Naive thymus-derived CD4-positive, alpha-beta T cell (primary cell): ENCODE measurements around the gene LY9. TPM values are rescaled to one million over a fixed set of nuclear protein-coding genes. Genes with fewer than 3 reads are reported as not detected.

Experiments
- ATAC-seq: fragments of 150-1000 bp; cut with Tn5 transposase; 2 replicates; pipeline ENCODE4 v1.10.0; 2021; ENCODE audit warnings: mild to moderate bottlenecking, moderate library complexity
- CTCF ChIA-PET: fragments of 350-600 bp; sonication (Branson Sonifier 250); formaldehyde crosslinking; loops from one replicate; lab custom pipeline; 2021; ENCODE audit warnings: antibody characterized with exemption; lab: Charles Lee
- POLR2A ChIA-PET: fragments of 350-600 bp; sonication (Branson Sonifier 250); formaldehyde crosslinking; loops from one replicate; lab custom pipeline; 2021; ENCODE audit warnings: antibody characterized with exemption, inconsistent platforms; lab: Charles Lee
- DNase-seq, 9 donors: peaks; one replicate each; pipeline versions ENCODE4 v3.0.0 to v3.0.0-alpha.2; 2020 to 2022; ENCODE audit warnings: mixed read lengths in 1 of 9
- H3K27ac ChIP-seq: one replicate; pipeline ENCODE4 v1.7.0; 2013; ENCODE audit warnings: mild to moderate bottlenecking, low read depth, low read length, moderate library complexity
- H3K27me3 ChIP-seq, 2 donors: one replicate each; pipeline ENCODE4 v1.7.0; 2013; ENCODE audit warnings: low read length in 2 of 2, mild to moderate bottlenecking in 2 of 2, moderate library complexity in 2 of 2; ENCODE audit not compliant: control insufficient read depth in 2 of 2, insufficient read depth in 2 of 2
- H3K36me3 ChIP-seq, 3 experiments: 1 replicate in 2 of 3; 2 replicates in 1 of 3; pipeline ENCODE4 v1.7.0; 2013; ENCODE audit warnings: low read length in 3 of 3, mild to moderate bottlenecking in 3 of 3, moderate library complexity in 1 of 3; ENCODE audit not compliant: insufficient read depth in 3 of 3, control insufficient read depth in 2 of 3
- H3K4me1 ChIP-seq, 2 donors: one replicate each; pipeline ENCODE4 v1.7.0; 2013; ENCODE audit warnings: low read length in 2 of 2, mild to moderate bottlenecking in 2 of 2, moderate library complexity in 1 of 2; ENCODE audit not compliant: control insufficient read depth in 2 of 2, insufficient read depth in 2 of 2
- H3K4me3 ChIP-seq: 2 replicates; pipeline ENCODE4 v1.7.0; 2013; ENCODE audit warnings: mild to moderate bottlenecking, low read length
- H3K9me3 ChIP-seq, 3 experiments: 1 replicate in 2 of 3; 2 replicates in 1 of 3; pipeline ENCODE4 v1.7.0; 2013; ENCODE audit warnings: low read length in 3 of 3; ENCODE audit not compliant: control insufficient read depth in 2 of 3
- H3K27ac Mint-ChIP-seq, 9 donors: one replicate each; pipeline ENCODE4 v1.8.0; 2020 to 2022; ENCODE audit warnings: mixed read lengths in 9 of 9, mild to moderate bottlenecking in 8 of 9, moderate library complexity in 5 of 9, inconsistent platforms in 2 of 9
- H3K27me3 Mint-ChIP-seq, 5 donors: one replicate each; pipeline ENCODE4 v1.8.0; 2021 to 2022; ENCODE audit warnings: mixed read lengths in 5 of 5, mild to moderate bottlenecking in 1 of 5
- H3K36me3 Mint-ChIP-seq, 5 donors: one replicate each; pipeline ENCODE4 v1.8.0; 2020 to 2022; ENCODE audit warnings: mixed read lengths in 5 of 5, mild to moderate bottlenecking in 3 of 5, inconsistent platforms in 1 of 5
- H3K4me1 Mint-ChIP-seq, 7 donors: one replicate each; pipeline ENCODE4 v1.8.0; 2020 to 2022; ENCODE audit warnings: mixed read lengths in 7 of 7, mild to moderate bottlenecking in 3 of 7, inconsistent platforms in 1 of 7
- H3K4me3 Mint-ChIP-seq, 10 donors: one replicate each; pipeline ENCODE4 v1.8.0; 2020 to 2022; ENCODE audit warnings: mild to moderate bottlenecking in 10 of 10, mixed read lengths in 10 of 10, moderate library complexity in 6 of 10, inconsistent platforms in 2 of 10
- H3K9me3 Mint-ChIP-seq, 11 donors: one replicate each; pipeline ENCODE4 v1.8.0; 2020 to 2022; ENCODE audit warnings: mixed read lengths in 11 of 11, mild to moderate bottlenecking in 4 of 11, inconsistent platforms in 1 of 11, moderate library complexity in 1 of 11
- intact Hi-C, 2 donors: fragments of 100-400 bp; cut with micrococcal nuclease; formaldehyde crosslinking; loops; one replicate each; pipeline ENCODE4 v1.15.1; 2023
- polyA plus RNA-seq, 2 donors: library from polyadenylated mRNA; unstranded; fragments of 300-500 nt; fragmentation: Illumina TruSeq; gene quantifications; one replicate each; pipeline ENCODE4 v1.2.3, GENCODE V29; 2021
- total RNA-seq, 6 experiments: library from RNA in 5 of 6; stranded (reverse) in 5 of 6; gene quantifications; 1 replicate in 5 of 6; 2 replicates in 1 of 6; pipeline ENCODE4 v1.2.3 and lab custom pipeline; 2021 to 2026

LY9 gene
- total and polyA plus RNA-seq, 7 experiments from 2014 or later, result 5.6 to 225 (median 140) TPM

- Histone ChIP-seq H3K27ac (peak overlapping the region; percentile 56), H3K36me3 (no peaks in the 10 kb centered on the region), H3K4me1 (peaks cover 16% of the 10 kb centered on the region in 2 donors), H3K9me3 (no peaks in the 10 kb centered on the region), H3K4me3 (peak overlapping the region; percentile 48), H3K27me3 (no peaks in the 10 kb centered on the region)
- intact Hi-C loops, result loop anchor here (1.0 to 2.0 kb wide), 9 partner anchors 23 to 339 kb away; no protein-coding TSS in a partner anchor
- H3K36me3 Mint-ChIP-seq, result peaks cover 0 to 5% (median 0%) of the 10 kb centered on the region in 5 donors
- DNase-seq (peak in 5 of 9 donors; percentile 13 to 44 (median 26)), ATAC-seq (peak; percentile 56)
- peaks cover 0 to 2% (median 0%) of the 10 kb centered on the region in 11 donors for H3K9me3 Mint-ChIP-seq
- H3K27ac Mint-ChIP-seq, result peak overlapping the region; percentile 89 to 99 (median 96)
- ChIA-PET POLR2A (interaction anchor here (0.6 to 2.5 kb wide), 12 partner anchors 15 to 251 kb away, joined by 3 to 16 read pairs (median 6); partner anchors contain the start of genes CD48 and LY9), CTCF (interaction anchor here (0.6 to 7.2 kb wide), 34 partner anchors 8 to 312 kb away, joined by 3 to 104 read pairs (median 6); partner anchors contain the start of genes CD48 and LY9)
- H3K27me3 Mint-ChIP-seq, result no peaks in the 10 kb centered on the region
- peak overlapping the region; percentile 61 to 94 (median 82) for H3K4me3 Mint-ChIP-seq
- peaks cover 19 to 25% (median 21%) of the 10 kb centered on the region in 7 donors for H3K4me1 Mint-ChIP-seq
Observed at GRCh38 chr1:160767395-160768294, 28.3 kb upstream of the LY9 start.

DNA sequence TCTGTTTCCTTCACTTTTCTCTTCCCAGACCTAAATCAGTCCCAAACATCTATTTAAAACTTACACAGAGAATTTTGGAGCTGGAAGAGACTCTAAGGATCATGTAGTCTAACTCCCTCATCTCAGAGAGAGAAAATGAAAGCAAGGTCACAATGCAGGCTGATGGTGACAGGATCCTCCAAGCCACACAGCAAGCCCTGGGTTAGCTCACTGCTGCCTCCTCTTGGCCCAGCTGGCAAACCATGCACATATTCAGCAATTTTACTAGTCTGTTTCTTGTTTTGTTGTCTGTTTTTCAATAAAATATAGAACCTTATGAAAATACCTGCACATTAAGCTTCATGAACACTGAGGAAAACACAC, 27.7 kb upstream of the LY9 start:
- Histone ChIP-seq H3K9me3 (no peaks in the 10 kb centered on the region), H3K27ac (peak overlapping the region; percentile 56), H3K4me3 (peak overlapping the region; percentile 48), H3K4me1 (peaks cover 16% of the 10 kb centered on the region in 2 donors), H3K27me3 (no peaks in the 10 kb centered on the region), H3K36me3 (no peaks in the 10 kb centered on the region)
- peak overlapping the region; percentile 89 to 99 (median 96) for H3K27ac Mint-ChIP-seq
- CTCF ChIA-PET, result interaction anchor here (0.6 to 7.2 kb wide), 35 partner anchors 8 to 186 kb away, joined by 3 to 104 read pairs (median 6); partner anchors contain the start of genes CD48, ITLN2 and LY9
- no peaks in the 10 kb centered on the region for H3K27me3 Mint-ChIP-seq
- peaks cover 0 to 5% (median 0%) of the 10 kb centered on the region in 5 donors for H3K36me3 Mint-ChIP-seq
- DNase-seq (peak; percentile 66 to 89 (median 82)), ATAC-seq (peak; percentile 98)
- H3K9me3 Mint-ChIP-seq, result peaks cover 0 to 2% (median 0%) of the 10 kb centered on the region in 11 donors
- H3K4me1 Mint-ChIP-seq, result peaks cover 19 to 29% (median 21%) of the 10 kb centered on the region in 7 donors
- POLR2A ChIA-PET, result interaction anchor here (0.6 to 2.5 kb wide), 13 partner anchors 14 to 250 kb away, joined by 3 to 16 read pairs (median 4); partner anchors contain the start of genes CD48 and LY9
- intact Hi-C loops, result loop anchor here (1.0 to 2.0 kb wide), 8 partner anchors 42 to 340 kb away; no protein-coding TSS in a partner anchor
- H3K4me3 Mint-ChIP-seq, result peak overlapping the region; percentile 61 to 94 (median 82)

DNA sequence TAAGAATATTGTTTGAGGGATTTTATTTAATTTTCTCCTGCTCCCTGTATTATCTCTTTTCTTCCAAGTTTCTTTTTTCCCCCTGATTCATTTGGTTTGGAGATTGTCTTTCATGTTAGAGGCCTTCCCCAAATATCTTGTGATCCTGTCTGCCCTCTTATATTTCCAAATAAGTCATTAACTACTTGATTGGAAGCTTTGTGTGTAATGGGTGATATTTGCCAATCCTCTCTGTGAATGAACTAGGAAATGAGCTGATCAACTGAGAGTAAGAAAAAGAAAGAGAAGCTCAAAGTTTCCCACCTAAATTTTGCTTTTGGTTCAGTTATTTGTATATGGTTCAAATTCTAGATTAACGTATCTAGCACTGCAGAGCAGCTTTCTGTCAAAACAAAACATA, 23.6 kb upstream of the LY9 start:
- H3K4me1 Mint-ChIP-seq, result peaks cover 18 to 39% (median 21%) of the 10 kb centered on the region in 7 donors
- POLR2A ChIA-PET, result interaction anchor here (0.7 to 1.0 kb wide), 2 partner anchors 31 to 46 kb away, joined by 3 to 4 read pairs; no protein-coding TSS in a partner anchor
- H3K36me3 ChIP-seq, result no peaks in the 10 kb centered on the region
- peaks cover 0 to 2% (median 0%) of the 10 kb centered on the region in 11 donors for H3K9me3 Mint-ChIP-seq
- H3K27ac Mint-ChIP-seq, result no peak overlapping the region
- H3K27me3 Mint-ChIP-seq, result no peaks in the 10 kb centered on the region
- no peak overlapping the region for H3K4me3 Mint-ChIP-seq
- no peak overlapping the region for H3K4me3 ChIP-seq
- H3K9me3 ChIP-seq, result no peaks in the 10 kb centered on the region
- ATAC-seq (no peak), DNase-seq (no peak)
- H3K27ac ChIP-seq, result no peak overlapping the region
- H3K36me3 Mint-ChIP-seq, result peaks cover 0 to 3% (median 0%) of the 10 kb centered on the region in 5 donors
- H3K4me1 ChIP-seq, result peaks cover 9% of the 10 kb centered on the region in 2 donors
- intact Hi-C loops, result no loop called here
- CTCF ChIA-PET, result interaction anchor here (0.6 to 2.2 kb wide), 5 partner anchors 27 to 237 kb away, joined by 3 to 8 read pairs (median 4); no protein-coding TSS in a partner anchor
- H3K27me3 ChIP-seq, result no peaks in the 10 kb centered on the region

GRCh38 chr1:160773093-160773492, 22.9 kb upstream of the LY9 start:
- ChIA-PET CTCF (interaction anchor here (1.6 to 2.2 kb wide), 2 partner anchors 26 to 48 kb away, joined by 6 to 8 read pairs; no protein-coding TSS in a partner anchor), POLR2A (interaction anchor here (1.0 to 1.5 kb wide), 2 partner anchors 23 to 47 kb away, joined by 3 to 5 read pairs; partner anchors contain the start of gene LY9)
- peaks cover 0 to 2% (median 0%) of the 10 kb centered on the region in 11 donors for H3K9me3 Mint-ChIP-seq
- ATAC-seq (no peak), DNase-seq (no peak)
- Histone ChIP-seq H3K9me3 (no peaks in the 10 kb centered on the region), H3K36me3 (no peaks in the 10 kb centered on the region), H3K27ac (no peak overlapping the region), H3K27me3 (no peaks in the 10 kb centered on the region), H3K4me1 (peaks cover under 1 to 1% of the 10 kb centered on the region in 2 donors), H3K4me3 (no peak overlapping the region)
- H3K27ac Mint-ChIP-seq, result peak overlapping the region in 1 of 9 donors; percentile 11
- peaks cover 11 to 36% (median 17%) of the 10 kb centered on the region in 7 donors for H3K4me1 Mint-ChIP-seq
- H3K27me3 Mint-ChIP-seq, result no peaks in the 10 kb centered on the region
- no peak overlapping the region for H3K4me3 Mint-ChIP-seq
- intact Hi-C loops, result no loop called here
- peaks cover 0 to 3% (median 0%) of the 10 kb centered on the region in 5 donors for H3K36me3 Mint-ChIP-seq

DNA sequence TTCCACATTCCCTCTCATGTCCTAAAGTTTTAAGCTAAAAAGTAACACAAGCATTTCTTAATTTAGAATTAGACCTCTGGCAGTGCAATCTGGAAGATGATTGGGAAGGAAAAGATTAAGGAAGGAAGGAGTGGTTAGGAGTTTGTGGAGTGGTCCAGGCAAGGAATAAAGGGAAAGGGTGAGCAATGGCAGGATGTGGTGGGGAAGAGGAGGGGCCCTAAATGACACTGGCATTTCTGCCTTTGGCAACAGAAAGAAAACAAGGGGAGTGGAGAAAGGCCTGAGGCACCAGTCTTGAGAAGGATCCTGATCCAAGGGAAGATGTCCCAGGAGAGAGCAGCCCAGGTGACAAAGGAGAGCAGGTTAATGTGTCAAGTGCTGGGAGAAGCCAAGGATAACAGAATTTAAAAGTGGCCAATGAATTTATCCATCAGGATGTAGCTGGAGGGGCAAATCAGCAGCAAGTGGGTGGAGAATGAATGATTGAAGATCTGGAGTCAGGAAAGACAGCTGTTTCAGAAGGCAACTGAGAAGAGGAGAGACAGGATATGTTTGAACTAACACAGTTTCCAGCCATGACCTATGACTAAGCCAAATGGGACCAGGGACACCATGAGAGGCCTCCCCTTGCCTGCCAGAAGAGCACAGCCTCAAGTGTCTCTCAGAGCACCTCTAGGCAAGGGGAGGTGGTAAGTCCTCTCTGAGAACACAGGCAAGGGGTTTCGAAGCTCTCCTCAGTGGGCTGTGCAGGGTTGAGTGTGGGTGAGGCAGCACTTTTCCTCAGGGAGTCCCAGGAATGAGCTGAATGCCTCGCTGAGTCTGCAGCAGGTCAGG, 20.9 kb upstream of the LY9 start:
- Mint-ChIP-seq H3K36me3 (peaks cover 0 to 3% (median 0%) of the 10 kb centered on the region in 5 donors), H3K4me3 (peak overlapping the region in 1 of 10 donors; percentile 0), H3K27me3 (no peaks in the 10 kb centered on the region), H3K9me3 (peaks cover 0 to 2% (median 0%) of the 10 kb centered on the region in 11 donors), H3K27ac (peak overlapping the region in 4 of 9 donors; percentile 4 to 57 (median 36)), H3K4me1 (peaks cover 7 to 34% (median 14%) of the 10 kb centered on the region in 7 donors)
- H3K27ac ChIP-seq, result no peak overlapping the region
- DNase-seq (no peak), ATAC-seq (no peak)
- no peaks in the 10 kb centered on the region for H3K9me3 ChIP-seq
- ChIA-PET POLR2A (interaction anchor here (0.9 to 1.5 kb wide), 4 partner anchors 9 to 23 kb away, joined by 3 to 6 read pairs (median 4); partner anchors contain the start of gene LY9), CTCF (interaction anchor here (0.6 to 4.8 kb wide), 14 partner anchors 6 to 178 kb away, joined by 3 to 49 read pairs (median 10); partner anchors contain the start of gene ITLN2)
- no peak overlapping the region for H3K4me3 ChIP-seq
- intact Hi-C loops, result loop anchor here in 1 of 2 donors (5.0 kb wide), 1 partner anchor 112 kb away; the partner anchor contains the start of gene ITLN1
- no peaks in the 10 kb centered on the region for H3K4me1 ChIP-seq
- H3K36me3 ChIP-seq, result no peaks in the 10 kb centered on the region
- no peaks in the 10 kb centered on the region for H3K27me3 ChIP-seq
